Tibial nerve (tissue), 4 donors: ENCODE results near the gene CHSY1. TPM values are rescaled to one million over a fixed set of nuclear protein-coding genes. Genes with fewer than 3 reads are reported as not detected.

ENCODE experiments used
- DNase-seq, 2 donors: peaks; one replicate each; pipeline ENCODE4 v3.0.0-alpha.2; 2019; ENCODE audit warnings: low spot score in 2 of 2
- H3K27ac ChIP-seq, 4 donors: fragments of 200-600 bp; sonication (generic) in 3 of 4; one replicate each; pipeline ENCODE4 v1.5.1; 2017 to 2019; ENCODE audit warnings: mild to moderate bottlenecking in 1 of 4
- H3K27me3 ChIP-seq, 2 donors: fragments of 200-600 bp; sonication (generic) in 1 of 2; one replicate each; pipeline versions ENCODE4 v1.5.1 to v1.6.0; 2017 to 2019
- H3K36me3 ChIP-seq, 3 donors: fragments of 200-600 bp; sonication (generic); one replicate each; pipeline ENCODE4 v1.5.1; 2018 to 2019
- H3K4me1 ChIP-seq, 4 donors: fragments of 200-600 bp; sonication (generic) in 3 of 4; one replicate each; pipeline ENCODE4 v1.5.1; 2017 to 2019
- H3K4me3 ChIP-seq, 4 donors: fragments of 200-600 bp; sonication (generic) in 3 of 4; one replicate each; pipeline ENCODE4 v1.5.1; 2017 to 2019; ENCODE audit warnings: mild to moderate bottlenecking in 1 of 4, moderate library complexity in 1 of 4
- H3K9me3 ChIP-seq, 4 donors: fragments of 200-600 bp; sonication (generic) in 3 of 4; one replicate each; pipeline ENCODE4 v1.5.1; 2017 to 2019
- CTCF ChIP-seq, 5 experiments: fragments of 200-600 bp in 3 of 5; fragments of 450-650 bp in 2 of 5; sonication (generic) in 3 of 5; IDR thresholded peaks; one replicate each; pipeline ENCODE4 v1.5.1; 2016 to 2019; ENCODE audit warnings: antibody characterized with exemption in 5 of 5, mild to moderate bottlenecking in 3 of 5, moderate library complexity in 2 of 5
- EP300 ChIP-seq, 2 donors: sonication (generic); formaldehyde crosslinking; IDR thresholded peaks; one replicate each; pipeline ENCODE4 v1.6.1; 2017; ENCODE audit warnings: antibody characterized with exemption in 2 of 2, mild to moderate bottlenecking in 1 of 2
- POLR2A ChIP-seq, 2 donors: fragments of 450-650 bp; IDR thresholded peaks; one replicate each; pipeline ENCODE4 v1.6.1; 2017; ENCODE audit warnings: antibody characterized with exemption in 2 of 2, mild to moderate bottlenecking in 2 of 2, moderate library complexity in 2 of 2
- WGBS, 2 donors: methylation state at CpG; one replicate each; pipeline ENCODE4 v1.1.5; 2018; 5-methylcytosine and 5-hydroxymethylcytosine counted together
- total RNA-seq, 4 donors: library from RNA; depleted of rRNA; stranded (reverse); fragments of >200 nt; gene quantifications; one replicate each; pipeline ENCODE4 v1.1.0, GENCODE V29; 2016

CHSY1 gene
- total RNA-seq, 4 donors from 2014 or later: 22.0 to 29.7 (median 24.6) TPM

GRCh38 chr15:101283931-101284330, 32.1 kb upstream of the CHSY1 start:
- Histone ChIP-seq H3K27ac (no peak overlapping the region), H3K4me3 (no peak overlapping the region), H3K9me3 (no peaks in the 10 kb centered on the region), H3K36me3 (peaks cover 0 to 91% (median 11%) of the 10 kb centered on the region in 3 donors), H3K4me1 (peaks cover 0 to 11% (median 0%) of the 10 kb centered on the region in 4 donors), H3K27me3 (no peaks in the 10 kb centered on the region)
- TF ChIP-seq EP300 (IDR thresholded peaks at IDR 0.05) (no peak), POLR2A (IDR thresholded peaks at IDR 0.05) (no peak), CTCF (IDR thresholded peaks at IDR 0.05) (no peak)
- WGBS, 2 donors: 75 to 89% methylated on average over 6 of the region's 6 CpGs
- DNase-seq: no peak

GRCh38 chr15:101280007-101280406, 28.2 kb upstream of the CHSY1 start:
- no peak overlapping the region for H3K27ac ChIP-seq
- H3K27me3 ChIP-seq: no peaks in the 10 kb centered on the region
- H3K4me3 ChIP-seq: no peak overlapping the region
- no peak for TF ChIP-seq POLR2A (IDR thresholded peaks at IDR 0.05)
- TF ChIP-seq EP300 (IDR thresholded peaks at IDR 0.05): no peak
- TF ChIP-seq CTCF (IDR thresholded peaks at IDR 0.05): no peak
- DNase-seq: no peak
- peaks cover 0 to 57% (median 4%) of the 10 kb centered on the region in 3 donors for H3K36me3 ChIP-seq
- WGBS, 2 donors: 95 to 100% methylated on average over 2 of the region's 2 CpGs
- peaks cover 0 to 22% (median 15%) of the 10 kb centered on the region in 4 donors for H3K4me1 ChIP-seq
- no peaks in the 10 kb centered on the region for H3K9me3 ChIP-seq

GRCh38 chr15:101277943-101278564, 26.2 kb upstream of the CHSY1 start:
- Histone ChIP-seq H3K4me3 (peak overlapping the region; percentile 66 to 97 (median 88)), H3K36me3 (peaks cover 6 to 57% (median 11%) of the 10 kb centered on the region in 3 donors), H3K27ac (peak overlapping the region; percentile 54 to 92 (median 91)), H3K4me1 (peaks cover 0 to 22% (median 15%) of the 10 kb centered on the region in 4 donors), H3K9me3 (no peaks in the 10 kb centered on the region), H3K27me3 (no peaks in the 10 kb centered on the region)
- TF ChIP-seq POLR2A (IDR thresholded peaks at IDR 0.05) (no peak), CTCF (IDR thresholded peaks at IDR 0.05) (no peak), EP300 (IDR thresholded peaks at IDR 0.05) (no peak)
- no peak for DNase-seq
- WGBS, 2 donors: 79 to 87% methylated on average over 12 of the region's 12 CpGs

GRCh38 chr15:101277038-101277822, 25.4 kb upstream of the CHSY1 start, which contains the start of gene SELENOS:
Gene SELENOS (minus strand): TSS chr15:101277485. CDS start chr15:101277417, 68 bp downstream.
- Histone ChIP-seq H3K27ac (peak within 1 kb of the TSS; percentile 68 to 92 (median 91)), H3K27me3 (no peaks in the 10 kb centered on the region), H3K4me3 (peak within 1 kb of the TSS; percentile 66 to 97 (median 88)), H3K9me3 (no peaks in the 10 kb centered on the region), H3K4me1 (peaks cover 0 to 22% (median 15%) of the 10 kb centered on the region in 4 donors), H3K36me3 (peaks cover 6 to 57% (median 19%) of the 10 kb centered on the region in 3 donors)
- peak; percentile 87 to 90 for DNase-seq
- TF ChIP-seq EP300 (IDR thresholded peaks at IDR 0.05): peak; percentile 76 to 78
- peak; percentile 85 to 97 for TF ChIP-seq POLR2A (IDR thresholded peaks at IDR 0.05)
- peak in 2 of 5 experiments; percentile 38 to 47 for TF ChIP-seq CTCF (IDR thresholded peaks at IDR 0.05)
- 0 to 1% methylated on average over 50 to 59 of the region's 91 CpGs for WGBS, 2 donors
